ENCODE measurements around the gene SLC38A7.

- TF ChIP-seq CTCF (IDR thresholded peaks at IDR 0.05; ENCODE audit: insufficient read depth, low read length) (no peak), REST (IDR thresholded peaks at IDR 0.05; ENCODE audit: insufficient replicate concordance, low read depth) (no peak), POLR2AphosphoS5 (IDR thresholded peaks at IDR 0.05; ENCODE audit: low read depth) (no peak)
Measured at GRCh38 chr16:58652741-58653140, 31.8 kb downstream of the SLC38A7 start.

Data from HL-60 (cell line).